ENCODE data around the gene CLEC18A. TPM values are rescaled to one million over a fixed set of nuclear protein-coding genes. Genes with fewer than 3 reads are reported as not detected.

The CLEC18A gene
- total RNA-seq, 1 experiment from 2014 or later: 0.46 TPM

DNA sequence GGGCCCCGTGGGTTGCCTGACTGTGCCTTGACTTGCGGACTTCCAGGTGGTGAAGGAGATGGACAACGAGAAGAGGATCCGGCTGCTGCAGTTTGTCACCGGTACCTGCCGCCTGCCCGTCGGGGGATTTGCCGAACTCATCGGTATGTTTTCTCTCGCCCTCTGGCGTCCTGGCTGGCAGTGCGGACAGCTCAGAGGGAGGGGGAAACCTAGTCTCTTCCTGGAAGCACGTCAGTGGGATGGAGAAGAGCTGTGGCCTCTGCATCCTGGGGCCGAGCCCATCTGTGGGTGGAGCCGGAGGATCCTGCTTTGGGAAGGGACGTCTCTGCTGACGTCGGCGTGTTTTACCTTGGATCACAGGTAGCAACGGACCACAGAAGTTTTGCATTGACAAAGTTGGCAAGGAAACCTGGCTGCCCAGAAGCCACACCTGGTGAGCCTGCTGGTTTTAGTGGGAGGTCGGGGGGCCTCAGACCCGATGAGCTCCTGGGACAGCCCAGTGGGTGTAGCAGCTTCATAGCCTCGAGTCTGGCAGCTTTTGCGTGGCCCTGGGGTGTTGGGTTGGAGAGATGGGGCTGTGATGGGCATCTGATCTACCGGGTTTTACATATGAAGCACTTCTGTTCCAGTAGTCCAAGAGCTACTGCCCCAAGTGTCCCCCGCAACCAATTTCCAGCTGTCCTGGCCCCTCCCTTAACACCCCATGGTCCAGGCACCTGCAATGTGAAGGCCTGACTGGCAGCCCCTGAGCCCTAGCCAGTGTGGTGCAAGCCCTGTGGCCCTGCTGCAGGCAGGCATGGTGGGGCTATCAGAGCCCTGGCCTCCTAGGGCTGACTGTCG, 11.9 kb upstream of the CLEC18A start:
- ChIA-PET POLR2A (no interaction called here), CTCF (interaction anchor here (2.2 kb wide), 1 partner anchor 9 kb away, joined by 6 read pairs; no protein-coding TSS in a partner anchor)
- Histone ChIP-seq H3K36me3 (ENCODE audit: control insufficient read depth, insufficient read depth, low read length) (no peaks in the 10 kb centered on the region), H3K27me3 (ENCODE audit: control insufficient read depth, insufficient read depth, low read length) (no peaks in the 10 kb centered on the region), H3K4me3 (ENCODE audit: low read depth in 2 of 2, low read length in 2 of 2) (no peak overlapping the region), H3K27ac (ENCODE audit: low read length) (no peak overlapping the region), H3K4me1 (ENCODE audit: control insufficient read depth, insufficient read depth, low read length) (no peaks in the 10 kb centered on the region), H3K9me3 (ENCODE audit: control insufficient read depth, insufficient read depth, low read depth, low read length) (no peaks in the 10 kb centered on the region)
- BruUV-seq (replicated peaks): no TSS peak
- DNase-seq (ENCODE audit: low read depth, low spot score) (no peak), ATAC-seq (no peak)
- in situ Hi-C loops (cut with HindIII; ENCODE audit: low pct_unique_long_range_greater_than_20kb, low sequenced_read_pairs): no loop called here
- intact Hi-C loops (cut with micrococcal nuclease; ENCODE audit: unreplicated experiment): no loop called here
- TF ChIP-seq POLR2AphosphoS5 (IDR thresholded peaks at IDR 0.05; ENCODE audit: low read depth, low read length) (no peak), SIN3A (IDR thresholded peaks at IDR 0.05; ENCODE audit: borderline replicate concordance, insufficient read depth, low read depth, low read length) (no peak), TCF7L2 (IDR thresholded peaks at IDR 0.05; ENCODE audit: low read depth, low read length) (no peak)
- TF ChIP-seq, protein P1, sequence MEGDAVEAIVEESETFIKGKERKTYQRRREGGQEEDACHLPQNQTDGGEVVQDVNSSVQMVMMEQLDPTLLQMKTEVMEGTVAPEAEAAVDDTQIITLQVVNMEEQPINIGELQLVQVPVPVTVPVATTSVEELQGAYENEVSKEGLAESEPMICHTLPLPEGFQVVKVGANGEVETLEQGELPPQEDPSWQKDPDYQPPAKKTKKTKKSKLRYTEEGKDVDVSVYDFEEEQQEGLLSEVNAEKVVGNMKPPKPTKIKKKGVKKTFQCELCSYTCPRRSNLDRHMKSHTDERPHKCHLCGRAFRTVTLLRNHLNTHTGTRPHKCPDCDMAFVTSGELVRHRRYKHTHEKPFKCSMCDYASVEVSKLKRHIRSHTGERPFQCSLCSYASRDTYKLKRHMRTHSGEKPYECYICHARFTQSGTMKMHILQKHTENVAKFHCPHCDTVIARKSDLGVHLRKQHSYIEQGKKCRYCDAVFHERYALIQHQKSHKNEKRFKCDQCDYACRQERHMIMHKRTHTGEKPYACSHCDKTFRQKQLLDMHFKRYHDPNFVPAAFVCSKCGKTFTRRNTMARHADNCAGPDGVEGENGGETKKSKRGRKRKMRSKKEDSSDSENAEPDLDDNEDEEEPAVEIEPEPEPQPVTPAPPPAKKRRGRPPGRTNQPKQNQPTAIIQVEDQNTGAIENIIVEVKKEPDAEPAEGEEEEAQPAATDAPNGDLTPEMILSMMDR (IDR thresholded peaks at IDR 0.05): no peak
- TF ChIP-seq, protein P2, sequence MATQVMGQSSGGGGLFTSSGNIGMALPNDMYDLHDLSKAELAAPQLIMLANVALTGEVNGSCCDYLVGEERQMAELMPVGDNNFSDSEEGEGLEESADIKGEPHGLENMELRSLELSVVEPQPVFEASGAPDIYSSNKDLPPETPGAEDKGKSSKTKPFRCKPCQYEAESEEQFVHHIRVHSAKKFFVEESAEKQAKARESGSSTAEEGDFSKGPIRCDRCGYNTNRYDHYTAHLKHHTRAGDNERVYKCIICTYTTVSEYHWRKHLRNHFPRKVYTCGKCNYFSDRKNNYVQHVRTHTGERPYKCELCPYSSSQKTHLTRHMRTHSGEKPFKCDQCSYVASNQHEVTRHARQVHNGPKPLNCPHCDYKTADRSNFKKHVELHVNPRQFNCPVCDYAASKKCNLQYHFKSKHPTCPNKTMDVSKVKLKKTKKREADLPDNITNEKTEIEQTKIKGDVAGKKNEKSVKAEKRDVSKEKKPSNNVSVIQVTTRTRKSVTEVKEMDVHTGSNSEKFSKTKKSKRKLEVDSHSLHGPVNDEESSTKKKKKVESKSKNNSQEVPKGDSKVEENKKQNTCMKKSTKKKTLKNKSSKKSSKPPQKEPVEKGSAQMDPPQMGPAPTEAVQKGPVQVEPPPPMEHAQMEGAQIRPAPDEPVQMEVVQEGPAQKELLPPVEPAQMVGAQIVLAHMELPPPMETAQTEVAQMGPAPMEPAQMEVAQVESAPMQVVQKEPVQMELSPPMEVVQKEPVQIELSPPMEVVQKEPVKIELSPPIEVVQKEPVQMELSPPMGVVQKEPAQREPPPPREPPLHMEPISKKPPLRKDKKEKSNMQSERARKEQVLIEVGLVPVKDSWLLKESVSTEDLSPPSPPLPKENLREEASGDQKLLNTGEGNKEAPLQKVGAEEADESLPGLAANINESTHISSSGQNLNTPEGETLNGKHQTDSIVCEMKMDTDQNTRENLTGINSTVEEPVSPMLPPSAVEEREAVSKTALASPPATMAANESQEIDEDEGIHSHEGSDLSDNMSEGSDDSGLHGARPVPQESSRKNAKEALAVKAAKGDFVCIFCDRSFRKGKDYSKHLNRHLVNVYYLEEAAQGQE (IDR thresholded peaks at IDR 0.05; ENCODE audit: insufficient read depth in 1 of 2, low read depth in 2 of 2, low read length in 1 of 2): no peak

DNA sequence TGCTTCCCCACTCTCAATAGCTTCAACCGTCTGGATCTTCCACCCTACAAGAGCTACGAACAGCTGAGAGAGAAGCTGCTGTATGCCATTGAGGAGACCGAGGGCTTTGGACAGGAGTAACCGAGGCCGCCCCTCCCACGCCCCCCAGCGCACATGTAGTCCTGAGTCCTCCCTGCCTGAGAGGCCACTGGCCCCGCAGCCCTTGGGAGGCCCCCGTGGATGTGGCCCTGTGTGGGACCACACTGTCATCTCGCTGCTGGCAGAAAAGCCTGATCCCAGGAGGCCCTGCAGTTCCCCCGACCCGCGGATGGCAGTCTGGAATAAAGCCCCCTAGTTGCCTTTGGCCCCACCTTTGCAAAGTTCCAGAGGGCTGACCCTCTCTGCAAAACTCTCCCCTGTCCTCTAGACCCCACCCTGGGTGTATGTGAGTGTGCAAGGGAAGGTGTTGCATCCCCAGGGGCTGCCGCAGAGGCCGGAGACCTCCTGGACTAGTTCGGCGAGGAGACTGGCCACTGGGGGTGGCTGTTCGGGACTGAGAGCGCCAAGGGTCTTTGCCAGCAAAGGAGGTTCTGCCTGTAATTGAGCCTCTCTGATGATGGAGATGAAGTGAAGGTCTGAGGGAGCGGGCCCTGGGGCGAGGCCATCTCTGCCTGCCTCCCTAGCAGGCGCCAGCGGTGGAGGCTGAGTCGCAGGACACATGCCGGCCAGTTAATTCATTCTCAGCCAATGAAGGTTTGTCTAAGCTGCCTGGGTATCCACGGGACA, 11.1 kb upstream of the CLEC18A start:
- Histone ChIP-seq H3K36me3 (ENCODE audit: control insufficient read depth, insufficient read depth, low read length) (no peaks in the 10 kb centered on the region), H3K27me3 (ENCODE audit: control insufficient read depth, insufficient read depth, low read length) (no peaks in the 10 kb centered on the region), H3K27ac (ENCODE audit: low read length) (no peak overlapping the region), H3K4me3 (ENCODE audit: low read depth in 2 of 2, low read length in 2 of 2) (no peak overlapping the region), H3K4me1 (ENCODE audit: control insufficient read depth, insufficient read depth, low read length) (no peaks in the 10 kb centered on the region), H3K9me3 (ENCODE audit: control insufficient read depth, insufficient read depth, low read depth, low read length) (no peaks in the 10 kb centered on the region)
- ChIA-PET POLR2A (no interaction called here), CTCF (interaction anchor here (2.2 kb wide), 1 partner anchor 10 kb away, joined by 6 read pairs; no protein-coding TSS in a partner anchor)
- ATAC-seq (no peak), DNase-seq (ENCODE audit: low read depth, low spot score) (no peak)
- BruUV-seq (replicated peaks): no TSS peak
- intact Hi-C loops (cut with micrococcal nuclease; ENCODE audit: unreplicated experiment) (no loop called here), in situ Hi-C loops (cut with HindIII; ENCODE audit: low pct_unique_long_range_greater_than_20kb, low sequenced_read_pairs) (no loop called here)
- no peak for TF ChIP-seq POLR2AphosphoS5 (IDR thresholded peaks at IDR 0.05; ENCODE audit: low read depth, low read length)
- TF ChIP-seq, protein P2 (IDR thresholded peaks at IDR 0.05; ENCODE audit: insufficient read depth in 1 of 2, low read depth in 2 of 2, low read length in 1 of 2): no peak
